Upper lobe of left lung (tissue), 4 donors: ENCODE measurements around the gene FGGY.

Experiments used
- CTCF ChIP-seq, 6 experiments: fragments of 450-650 bp in 4 of 6; fragments of 200-600 bp in 2 of 6; sonication (generic) in 2 of 6; IDR thresholded peaks; one replicate each; pipeline ENCODE4 v1.5.1; 2016 to 2019; ENCODE audit warnings: antibody characterized with exemption in 6 of 6
- POLR2A ChIP-seq, 4 donors: fragments of 450-650 bp; IDR thresholded peaks; one replicate each; pipeline ENCODE4 v1.5.1; 2016 to 2017; ENCODE audit warnings: antibody characterized with exemption in 4 of 4, mild to moderate bottlenecking in 2 of 4
- POLR2AphosphoS5 ChIP-seq, 2 donors: sonication (generic); formaldehyde crosslinking; IDR thresholded peaks; one replicate each; pipeline ENCODE4 v1.5.1; 2017; ENCODE audit warnings: antibody characterized with exemption in 2 of 2

GRCh38 chr1:59510249-59510648 is 213.4 kb downstream of the FGGY start:
- TF ChIP-seq CTCF (IDR thresholded peaks at IDR 0.05) (no peak), POLR2A (IDR thresholded peaks at IDR 0.05) (no peak), POLR2AphosphoS5 (IDR thresholded peaks at IDR 0.05) (no peak)
